ENCODE data around the gene PIGH.

The PIGH gene

DNA sequence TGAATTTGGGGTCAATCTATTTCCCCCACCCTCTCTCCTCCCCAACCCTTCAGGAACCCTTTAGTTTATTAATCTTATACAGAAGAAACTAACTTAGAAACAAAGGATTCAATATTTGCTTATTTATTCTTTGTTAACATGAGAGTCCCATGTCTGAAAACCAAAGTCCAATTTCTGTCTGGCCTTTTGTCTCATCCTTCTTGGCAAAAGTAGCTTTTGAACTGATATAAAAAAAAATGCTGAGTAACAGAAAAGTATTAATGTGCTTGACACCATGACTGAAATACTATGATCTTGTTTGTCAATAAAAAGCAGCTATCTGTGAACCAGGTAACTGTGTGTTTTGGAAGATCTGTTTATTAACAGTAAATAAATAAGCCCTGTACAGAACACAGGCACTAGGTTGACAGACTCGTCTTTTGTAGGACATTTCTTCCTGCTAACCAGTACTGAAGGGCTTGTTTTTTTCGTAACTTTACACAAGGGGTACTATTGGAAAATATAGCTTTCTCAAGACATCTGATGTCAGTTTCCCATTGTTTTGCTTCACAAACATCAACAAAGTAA is 10.8 kb downstream of the PIGH start:
- FAIRE-seq (no peak), DNase-seq (ENCODE audit: insufficient read length, low spot score) (no peak)
- TF ChIP-seq POU2F2 (IDR thresholded peaks at IDR 0.05; ENCODE audit: low read depth, low read length) (no peak), POLR2A (IDR thresholded peaks at IDR 0.05; ENCODE audit: low read depth, low read length) (no peak), POLR2AphosphoS5 (IDR thresholded peaks at IDR 0.05; ENCODE audit: low read depth, low read length) (no peak), SPI1 (IDR thresholded peaks at IDR 0.05; ENCODE audit: low read depth, low read length) (no peak), PAX5 (IDR thresholded peaks at IDR 0.05; ENCODE audit: insufficient read depth, low read length, severe bottlenecking) (no peak), TAF1 (IDR thresholded peaks at IDR 0.05; ENCODE audit: low read depth, low read length) (no peak)

DNA sequence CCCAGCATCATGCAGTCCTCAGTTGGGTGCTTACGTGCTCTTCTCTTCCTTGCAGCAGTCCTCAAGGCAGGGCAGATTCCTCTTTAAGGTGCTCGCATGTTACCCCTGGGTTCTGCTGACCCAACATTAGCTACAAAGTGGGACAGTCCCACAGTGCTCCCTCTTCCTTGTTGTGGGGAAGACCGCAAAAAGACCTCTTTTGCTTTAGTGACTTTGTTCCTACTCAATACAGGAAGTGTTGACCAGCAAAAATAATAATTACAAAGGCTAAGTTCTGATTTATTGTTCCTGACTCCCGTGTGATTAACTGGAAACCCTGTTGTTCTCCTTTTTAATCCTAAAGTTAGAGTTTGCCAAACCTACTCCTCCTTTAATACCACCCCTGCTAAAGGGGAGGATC is 13.7 kb downstream of the PIGH start:
- 0 out of 2 replicates have a peak, but pooled peaks have one; percentile 10 for TF ChIP-seq SPI1 (IDR thresholded peaks at IDR 0.05; ENCODE audit: low read depth, low read length)
- no peak for TF ChIP-seq POU2F2 (IDR thresholded peaks at IDR 0.05; ENCODE audit: low read depth, low read length)
- no peak for TF ChIP-seq POLR2A (IDR thresholded peaks at IDR 0.05; ENCODE audit: low read depth, low read length)
- no peak for TF ChIP-seq PAX5 (IDR thresholded peaks at IDR 0.05; ENCODE audit: insufficient read depth, low read length, severe bottlenecking)
- no peak for DNase-seq (ENCODE audit: insufficient read length, low spot score)
- no peak for FAIRE-seq

DNA sequence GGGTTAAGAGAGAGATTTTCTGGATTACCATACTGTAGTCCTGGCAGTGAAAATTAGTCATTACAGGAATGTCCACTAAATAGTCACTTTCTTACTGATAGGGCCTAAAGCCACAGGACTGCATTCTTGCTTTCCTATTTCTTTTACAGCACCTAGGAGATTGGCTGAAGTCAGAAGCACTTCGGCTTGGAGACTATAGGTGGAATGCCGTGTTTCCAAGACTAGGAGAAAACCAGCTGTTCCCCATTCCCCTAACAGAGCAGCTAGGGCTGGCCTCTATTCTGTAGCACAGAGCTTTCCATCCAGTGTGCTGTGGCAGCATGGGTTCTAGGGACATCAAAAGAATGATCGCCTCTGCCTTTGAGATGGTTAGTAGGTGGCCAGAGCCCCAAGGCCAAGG is 15.1 kb downstream of the PIGH start:
- no peak for DNase-seq (ENCODE audit: insufficient read length, low spot score)

DNA sequence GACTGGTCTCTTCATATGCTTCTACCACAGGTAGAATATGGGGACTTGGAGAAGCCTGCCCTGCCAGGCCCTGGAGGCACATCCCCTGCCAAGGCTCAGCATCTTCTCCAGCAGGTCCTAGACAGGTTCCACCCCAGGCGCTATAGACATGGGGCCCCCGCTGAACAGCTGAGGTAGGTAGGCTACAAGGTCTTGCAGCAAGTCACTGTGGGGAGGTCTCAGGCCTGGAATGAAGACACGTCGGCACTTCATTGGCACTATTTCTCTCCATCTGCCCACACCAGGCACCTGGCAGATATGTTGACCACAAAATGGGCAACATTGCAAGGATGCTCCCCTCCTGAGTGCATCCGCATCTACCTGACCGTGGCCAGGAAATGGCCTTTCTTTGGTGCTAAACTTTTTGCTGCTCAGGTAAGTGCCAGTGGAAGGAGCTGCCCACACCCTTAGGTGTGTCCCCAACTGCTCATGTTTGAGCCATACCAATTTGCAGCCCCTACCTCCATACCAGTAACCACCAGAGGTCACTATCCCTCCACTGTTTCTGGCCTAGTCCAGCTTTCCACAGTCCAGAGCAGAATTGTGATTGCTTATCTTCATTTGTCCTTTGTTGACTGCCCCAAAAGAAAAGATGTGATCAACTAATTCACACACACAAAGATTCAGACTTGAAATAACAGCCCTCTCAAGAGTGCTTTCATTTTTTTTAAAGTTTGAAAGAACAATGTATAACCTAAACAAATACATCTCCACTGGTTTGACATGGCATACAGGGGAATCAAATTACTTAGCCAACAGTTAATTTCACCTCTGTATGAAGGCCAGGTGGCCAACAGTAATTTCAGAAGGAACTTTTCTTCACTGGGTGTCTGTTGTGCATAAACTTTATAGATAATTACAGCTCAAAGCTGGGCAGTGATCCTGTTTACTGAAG is 16.1 kb downstream of the PIGH start:
- DNase-seq (ENCODE audit: insufficient read length, low spot score) = peak; percentile 48
- TF ChIP-seq POLR2AphosphoS5 (IDR thresholded peaks at IDR 0.05; ENCODE audit: low read depth, low read length) (no peak), PAX5 (IDR thresholded peaks at IDR 0.05; ENCODE audit: insufficient read depth, low read length, severe bottlenecking) (no peak), POU2F2 (IDR thresholded peaks at IDR 0.05; ENCODE audit: low read depth, low read length) (no peak), POLR2A (IDR thresholded peaks at IDR 0.05; ENCODE audit: low read depth, low read length) (no peak), TAF1 (IDR thresholded peaks at IDR 0.05; ENCODE audit: low read depth, low read length) (no peak), SPI1 (IDR thresholded peaks at IDR 0.05; ENCODE audit: low read depth, low read length) (no peak)
- peak; percentile 93 for FAIRE-seq

More for the DNA sequence above, 15.1 kb downstream of the PIGH start:
- TF ChIP-seq POLR2A (IDR thresholded peaks at IDR 0.05; ENCODE audit: low read depth, low read length) (no peak), POLR2AphosphoS5 (IDR thresholded peaks at IDR 0.05; ENCODE audit: low read depth, low read length) (no peak), POU2F2 (IDR thresholded peaks at IDR 0.05; ENCODE audit: low read depth, low read length) (no peak), TAF1 (IDR thresholded peaks at IDR 0.05; ENCODE audit: low read depth, low read length) (no peak), PAX5 (IDR thresholded peaks at IDR 0.05; ENCODE audit: insufficient read depth, low read length, severe bottlenecking) (no peak), SPI1 (IDR thresholded peaks at IDR 0.05; ENCODE audit: low read depth, low read length) (no peak)
- FAIRE-seq = no peak

DNA sequence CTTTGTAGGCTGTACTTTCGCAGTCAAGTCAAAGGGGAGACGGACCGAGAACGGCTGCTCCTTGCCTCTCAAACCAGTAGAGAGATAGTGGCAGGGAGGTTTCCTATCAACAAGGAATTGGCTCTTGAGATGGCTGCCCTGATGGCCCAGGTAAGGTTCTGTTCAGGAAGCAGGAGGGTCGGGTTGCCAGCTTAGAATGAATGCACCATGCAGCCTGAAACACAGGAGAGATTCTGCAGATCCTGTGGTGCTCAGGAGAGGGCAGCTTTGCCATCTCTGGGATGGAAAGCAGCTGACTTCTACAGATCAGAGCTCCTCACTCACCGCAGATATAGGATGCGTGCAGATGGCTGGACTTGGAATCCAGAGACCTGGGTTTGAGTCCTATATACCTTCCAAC is 18.0 kb downstream of the PIGH start:
- TF ChIP-seq POLR2AphosphoS5 (IDR thresholded peaks at IDR 0.05; ENCODE audit: low read depth, low read length) = no peak
- TF ChIP-seq POU2F2 (IDR thresholded peaks at IDR 0.05; ENCODE audit: low read depth, low read length) = no peak
- no peak for TF ChIP-seq TAF1 (IDR thresholded peaks at IDR 0.05; ENCODE audit: low read depth, low read length)
- no peak for TF ChIP-seq SPI1 (IDR thresholded peaks at IDR 0.05; ENCODE audit: low read depth, low read length)
- no peak for TF ChIP-seq PAX5 (IDR thresholded peaks at IDR 0.05; ENCODE audit: insufficient read depth, low read length, severe bottlenecking)
- TF ChIP-seq POLR2A (IDR thresholded peaks at IDR 0.05; ENCODE audit: low read depth, low read length) = no peak

DNA sequence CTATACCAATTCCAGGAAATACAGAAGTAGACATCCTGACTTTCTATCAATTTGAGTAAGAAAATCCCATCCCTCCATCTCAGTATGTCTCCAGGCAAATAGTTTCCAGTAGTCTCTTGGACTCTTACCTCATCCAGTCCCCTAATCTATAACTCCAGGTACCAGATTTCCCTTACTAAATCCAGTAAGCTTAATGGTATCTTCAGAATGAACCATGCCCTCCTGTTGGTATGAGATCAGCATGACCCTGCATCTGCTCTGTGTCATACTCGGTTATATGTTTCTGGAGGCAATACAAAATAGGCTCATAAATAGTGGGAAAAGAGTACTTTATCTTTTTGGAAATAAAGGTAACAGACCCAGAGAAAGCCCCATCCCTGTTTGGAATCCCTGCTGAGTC is 18.4 kb downstream of the PIGH start:
- no peak for TF ChIP-seq POLR2A (IDR thresholded peaks at IDR 0.05; ENCODE audit: low read depth, low read length)
- no peak for TF ChIP-seq PAX5 (IDR thresholded peaks at IDR 0.05; ENCODE audit: insufficient read depth, low read length, severe bottlenecking)
- TF ChIP-seq SPI1 (IDR thresholded peaks at IDR 0.05; ENCODE audit: low read depth, low read length) = no peak
- TF ChIP-seq POLR2AphosphoS5 (IDR thresholded peaks at IDR 0.05; ENCODE audit: low read depth, low read length) = no peak
- TF ChIP-seq TAF1 (IDR thresholded peaks at IDR 0.05; ENCODE audit: low read depth, low read length) = no peak
- no peak for TF ChIP-seq POU2F2 (IDR thresholded peaks at IDR 0.05; ENCODE audit: low read depth, low read length)
- no peak for FAIRE-seq
- DNase-seq (ENCODE audit: insufficient read length, low spot score) = no peak

More for the DNA sequence above, 18.0 kb downstream of the PIGH start:
- no peak for FAIRE-seq
- DNase-seq (ENCODE audit: insufficient read length, low spot score) = no peak

DNA sequence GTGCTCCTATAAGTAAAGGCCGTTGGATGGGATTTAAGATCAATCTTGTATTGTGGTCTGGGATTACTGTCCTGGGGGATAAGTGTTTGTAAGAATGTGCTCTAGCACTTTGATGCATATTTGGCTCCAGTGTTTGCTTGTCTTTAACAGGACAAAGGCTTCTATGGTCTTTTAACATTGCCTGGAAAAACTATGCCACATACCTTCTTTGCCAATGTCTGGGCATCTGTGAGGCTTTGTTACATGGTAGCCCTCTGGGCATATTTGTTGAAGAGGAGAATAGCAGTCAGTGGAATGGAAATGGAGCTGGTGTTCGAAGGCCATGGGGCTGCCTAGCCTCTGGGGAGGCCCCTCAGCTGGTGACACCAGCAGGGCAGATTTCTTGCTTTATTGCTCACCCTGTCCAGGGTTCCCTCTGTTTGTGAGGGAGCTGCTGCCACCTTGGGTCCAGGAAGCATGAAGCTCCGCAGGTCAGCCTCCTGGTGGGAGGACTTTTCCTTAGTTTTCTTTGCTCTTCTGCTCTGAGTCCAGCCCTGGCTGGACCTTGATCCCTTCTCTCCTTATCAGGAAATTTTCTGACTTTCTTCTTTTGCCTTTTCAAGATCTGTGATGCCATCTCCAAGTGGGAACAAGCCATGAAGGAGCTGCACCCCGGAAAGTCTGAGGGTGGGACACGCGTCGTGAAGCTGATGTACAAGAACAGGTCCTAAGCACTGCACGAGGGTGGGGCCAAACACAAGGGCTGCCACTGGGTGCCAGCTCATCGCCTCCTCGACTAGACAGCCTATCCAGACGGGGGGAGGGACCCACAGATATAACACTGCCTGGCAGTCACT is 19.5 kb downstream of the PIGH start:
- DNase-seq (ENCODE audit: insufficient read length, low spot score) (no peak), FAIRE-seq (no peak)
- no peak for TF ChIP-seq PAX5 (IDR thresholded peaks at IDR 0.05; ENCODE audit: insufficient read depth, low read length, severe bottlenecking)
- TF ChIP-seq SPI1 (IDR thresholded peaks at IDR 0.05; ENCODE audit: low read depth, low read length) = no peak
- no peak for TF ChIP-seq POLR2A (IDR thresholded peaks at IDR 0.05; ENCODE audit: low read depth, low read length)
- TF ChIP-seq POU2F2 (IDR thresholded peaks at IDR 0.05; ENCODE audit: low read depth, low read length) = no peak
- no peak for TF ChIP-seq POLR2AphosphoS5 (IDR thresholded peaks at IDR 0.05; ENCODE audit: low read depth, low read length)
- no peak for TF ChIP-seq TAF1 (IDR thresholded peaks at IDR 0.05; ENCODE audit: low read depth, low read length)

DNA sequence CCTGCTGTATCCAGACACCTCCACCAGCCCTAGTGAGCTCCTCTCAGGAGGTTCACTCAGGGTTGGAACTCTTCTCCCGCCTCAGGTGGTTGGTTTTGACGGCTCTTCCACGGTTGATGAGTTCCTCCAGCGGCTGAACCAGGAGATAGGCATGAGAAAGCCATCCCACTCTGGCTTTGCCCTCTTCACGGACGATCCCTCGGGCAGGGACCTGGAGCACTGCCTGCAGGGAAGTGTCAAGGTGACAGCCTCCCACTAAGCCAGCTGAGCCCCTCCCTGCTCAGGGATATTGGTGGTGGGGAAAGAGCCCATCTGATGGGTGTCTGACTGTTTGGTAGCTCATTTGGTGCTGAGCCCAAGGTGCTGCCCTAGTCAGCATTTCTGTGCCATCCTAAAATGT is 20.4 kb downstream of the PIGH start:
- TF ChIP-seq POLR2A (IDR thresholded peaks at IDR 0.05; ENCODE audit: low read depth, low read length) (no peak), TAF1 (IDR thresholded peaks at IDR 0.05; ENCODE audit: low read depth, low read length) (no peak), PAX5 (IDR thresholded peaks at IDR 0.05; ENCODE audit: insufficient read depth, low read length, severe bottlenecking) (no peak)
- DNase-seq (ENCODE audit: insufficient read length, low spot score) = no peak
- no peak for FAIRE-seq

DNA sequence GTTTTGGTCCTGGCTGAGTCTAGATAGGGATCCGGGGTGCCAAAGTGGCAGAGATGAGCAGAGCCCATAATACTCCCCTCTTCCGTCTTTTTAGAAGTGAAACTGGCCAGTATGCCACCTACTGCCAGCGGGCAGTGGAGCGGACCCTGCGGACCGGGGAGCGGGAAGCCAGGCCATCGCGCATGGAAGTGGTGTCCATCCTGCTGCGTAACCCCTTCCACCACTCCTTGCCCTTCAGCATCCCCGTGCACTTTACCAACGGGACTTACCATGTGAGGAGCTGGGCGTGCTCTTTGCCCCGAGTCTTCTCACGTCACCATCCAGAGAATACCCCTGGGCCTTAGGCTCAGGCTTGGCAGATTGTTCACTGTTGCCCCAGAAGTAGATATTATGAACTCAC is 21.0 kb downstream of the PIGH start:
- FAIRE-seq (no peak), DNase-seq (ENCODE audit: insufficient read length, low spot score) (no peak)
- TF ChIP-seq POLR2AphosphoS5 (IDR thresholded peaks at IDR 0.05; ENCODE audit: low read depth, low read length) (no peak), POLR2A (IDR thresholded peaks at IDR 0.05; ENCODE audit: low read depth, low read length) (no peak), POU2F2 (IDR thresholded peaks at IDR 0.05; ENCODE audit: low read depth, low read length) (no peak), SPI1 (IDR thresholded peaks at IDR 0.05; ENCODE audit: low read depth, low read length) (no peak), TAF1 (IDR thresholded peaks at IDR 0.05; ENCODE audit: low read depth, low read length) (no peak)
